Right lobe of liver (tissue), 4 donors: ENCODE measurements around the gene FAM110A.

ENCODE experiments used
- CTCF ChIP-seq, 4 donors: fragments of 200-600 bp in 3 of 4; fragments of 450-650 bp in 1 of 4; IDR thresholded peaks; one replicate each; pipeline versions ENCODE4 v1.5.1 to v1.8.0; 2016 to 2022; ENCODE audit warnings: antibody characterized with exemption in 4 of 4, mild to moderate bottlenecking in 2 of 4
- POLR2A ChIP-seq: fragments of 450-650 bp; IDR thresholded peaks from one replicate; pipeline ENCODE4 v1.6.1; 2017; ENCODE audit warnings: antibody characterized with exemption, mild to moderate bottlenecking
- donor health status: DM: no; HTN: no; CAD: no.
- donor health status: DM: no; HTN: no; CAD: no.
- donor health status: DM: no; HTN: yes; CAD: no.

- TF ChIP-seq POLR2A: no peak
- no peak for TF ChIP-seq CTCF (IDR thresholded peaks at IDR 0.05)
Observed at GRCh38 chr20:821731-822065, 11.8 kb upstream of the FAM110A start.
